ENCODE data around the gene CCNL2.

CCNL2 gene

GRCh38 chr1:1395166-1395565 lies 4.0 kb downstream of the CCNL2 start:
- no peak for TF ChIP-seq CTCF (IDR thresholded peaks at IDR 0.05)

GRCh38 chr1:1394116-1394515 lies 5.0 kb downstream of the CCNL2 start:
- no peak for TF ChIP-seq CTCF (IDR thresholded peaks at IDR 0.05)

GRCh38 chr1:1393428-1393827 lies 5.7 kb downstream of the CCNL2 start:
- no peak for TF ChIP-seq CTCF (IDR thresholded peaks at IDR 0.05)

GRCh38 chr1:1393014-1393413 lies 6.1 kb downstream of the CCNL2 start:
- no peak for TF ChIP-seq CTCF (IDR thresholded peaks at IDR 0.05)

- no peak for TF ChIP-seq CTCF (IDR thresholded peaks at IDR 0.05)
Measured at GRCh38 chr1:1391225-1391624, 7.9 kb downstream of the CCNL2 start.

GRCh38 chr1:1390675-1391074 lies 8.5 kb downstream of the CCNL2 start:
- TF ChIP-seq CTCF (IDR thresholded peaks at IDR 0.05): no peak

- no peak for TF ChIP-seq CTCF (IDR thresholded peaks at IDR 0.05)
Measured at GRCh38 chr1:1388078-1388472, 11.1 kb downstream of the CCNL2 start.
